Measurements from ENCODE around the gene BRD3.
"Not testable (repeated sequence)": the region's sequence is repeated elsewhere in the genome, so short reads cannot be mapped to it uniquely, and the experiment has no call there.

BRD3 gene

DNA sequence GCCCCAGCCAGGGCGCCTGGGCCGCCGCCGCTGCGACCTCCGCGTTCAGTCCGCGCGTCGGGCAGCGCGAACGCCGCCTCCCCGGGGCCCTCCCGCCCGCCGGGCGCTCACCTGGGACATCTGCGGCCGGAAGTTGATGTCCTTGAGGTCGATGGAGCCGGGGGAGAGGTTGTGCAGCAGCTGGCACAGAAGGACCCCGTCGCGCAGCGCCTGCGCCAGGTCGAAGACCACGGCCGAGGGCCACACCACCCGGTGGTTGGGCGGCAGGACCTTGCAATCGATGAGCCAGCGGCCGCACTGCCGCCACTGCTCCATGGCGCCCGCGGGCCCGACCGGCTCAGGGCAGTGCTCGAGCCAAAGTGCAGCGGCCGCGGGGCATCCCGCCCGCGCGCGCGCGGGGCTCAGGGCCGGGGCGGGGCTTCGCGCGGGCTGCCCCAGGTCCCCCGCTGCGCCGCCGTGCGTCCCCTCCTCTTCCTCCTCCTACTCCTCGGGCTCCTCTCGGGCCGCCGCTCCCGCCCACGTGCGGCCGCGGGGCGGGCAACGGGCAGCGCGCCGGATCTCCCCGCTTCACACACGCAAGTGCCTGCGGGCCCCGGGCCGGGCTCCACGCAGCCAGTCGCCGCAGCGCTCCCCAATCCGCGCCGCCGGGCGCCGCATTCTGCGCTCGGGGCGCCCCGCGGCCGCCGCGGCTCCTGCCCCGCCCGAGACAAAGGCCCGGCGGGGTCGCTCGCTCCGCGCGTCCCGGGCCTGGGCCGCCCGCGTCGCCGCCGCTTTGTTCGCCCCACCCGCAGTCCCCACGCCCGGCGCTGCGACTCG lies 75.7 kb downstream of the BRD3 start, which contains the start of gene VAV2:
VAV2 (minus strand) TSS at position 361 of the 816 bp plus-strand sequence; CDS start at position 315, 46 bp downstream.
- Histone ChIP-seq H3K4me3 (ENCODE audit: low read depth in 1 of 2, low read length in 1 of 2) (no peak within 1 kb of the TSS), H3K4me1 (ENCODE audit: control insufficient read depth in 1 of 2, insufficient read depth in 1 of 2, low read depth in 1 of 2, low read length in 1 of 2) (peaks cover 0 to 4% of the 10 kb centered on the region in 2 experiments), H3K9me3 (no peaks in the 10 kb centered on the region), H3K36me3 (no peaks in the 10 kb centered on the region), H3K27ac (no peak within 1 kb of the TSS), H3K27me3 (peaks cover 89% of the 10 kb centered on the region)
- TF ChIP-seq, protein P1, sequence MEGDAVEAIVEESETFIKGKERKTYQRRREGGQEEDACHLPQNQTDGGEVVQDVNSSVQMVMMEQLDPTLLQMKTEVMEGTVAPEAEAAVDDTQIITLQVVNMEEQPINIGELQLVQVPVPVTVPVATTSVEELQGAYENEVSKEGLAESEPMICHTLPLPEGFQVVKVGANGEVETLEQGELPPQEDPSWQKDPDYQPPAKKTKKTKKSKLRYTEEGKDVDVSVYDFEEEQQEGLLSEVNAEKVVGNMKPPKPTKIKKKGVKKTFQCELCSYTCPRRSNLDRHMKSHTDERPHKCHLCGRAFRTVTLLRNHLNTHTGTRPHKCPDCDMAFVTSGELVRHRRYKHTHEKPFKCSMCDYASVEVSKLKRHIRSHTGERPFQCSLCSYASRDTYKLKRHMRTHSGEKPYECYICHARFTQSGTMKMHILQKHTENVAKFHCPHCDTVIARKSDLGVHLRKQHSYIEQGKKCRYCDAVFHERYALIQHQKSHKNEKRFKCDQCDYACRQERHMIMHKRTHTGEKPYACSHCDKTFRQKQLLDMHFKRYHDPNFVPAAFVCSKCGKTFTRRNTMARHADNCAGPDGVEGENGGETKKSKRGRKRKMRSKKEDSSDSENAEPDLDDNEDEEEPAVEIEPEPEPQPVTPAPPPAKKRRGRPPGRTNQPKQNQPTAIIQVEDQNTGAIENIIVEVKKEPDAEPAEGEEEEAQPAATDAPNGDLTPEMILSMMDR (IDR thresholded peaks at IDR 0.05): no peak

DNA sequence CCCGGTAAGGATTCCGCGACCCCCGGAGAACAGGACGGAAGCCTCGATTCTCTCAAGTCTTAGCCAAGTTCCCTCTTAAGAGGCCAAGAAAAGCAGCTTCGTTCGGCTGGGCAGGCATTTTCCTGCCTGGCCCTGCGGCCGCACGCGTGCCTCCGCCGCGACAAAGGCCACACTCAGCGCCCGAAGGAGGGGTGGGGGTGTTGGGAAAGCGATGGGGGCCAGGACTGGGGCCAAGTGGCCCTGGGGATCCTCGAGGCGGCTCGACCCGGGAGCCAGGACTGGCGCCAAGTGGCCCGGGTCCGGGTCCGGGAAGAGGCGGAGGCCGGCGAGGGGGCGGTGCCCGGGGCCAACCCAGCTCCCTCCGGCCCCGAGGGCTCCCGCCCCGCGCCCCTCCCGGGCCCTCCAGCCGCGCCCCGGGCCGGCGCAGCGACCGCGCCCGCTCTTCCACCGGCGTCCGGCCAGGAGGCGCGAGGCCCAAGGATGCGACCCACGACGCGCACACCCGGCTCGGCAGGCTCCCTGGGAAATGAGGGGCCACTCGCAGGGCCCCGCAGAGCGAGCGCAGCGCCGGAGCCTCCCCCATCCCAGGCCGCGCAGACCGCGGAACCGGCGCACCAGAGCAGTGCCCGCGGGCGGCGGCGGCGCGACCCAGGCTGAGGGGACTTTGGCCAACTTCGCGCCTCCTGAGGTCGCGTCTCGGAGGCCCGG lies 76.5 kb downstream of the BRD3 start:
- H3K9me3 ChIP-seq: no peaks in the 10 kb centered on the region
- peaks cover 0 to 4% of the 10 kb centered on the region in 2 experiments for H3K4me1 ChIP-seq (ENCODE audit: control insufficient read depth in 1 of 2, insufficient read depth in 1 of 2, low read depth in 1 of 2, low read length in 1 of 2)
- no peak overlapping the region for H3K27ac ChIP-seq
- H3K27me3 ChIP-seq: peaks cover 81% of the 10 kb centered on the region
- H3K4me3 ChIP-seq (ENCODE audit: low read depth in 1 of 2, low read length in 1 of 2): no peak overlapping the region
- H3K36me3 ChIP-seq: no peaks in the 10 kb centered on the region
- TF ChIP-seq, protein P1 (IDR thresholded peaks at IDR 0.05): no peak

GRCh38 chr9:133990366-133991213 lies 77.2 kb downstream of the BRD3 start:
- H3K4me3 ChIP-seq (ENCODE audit: low read depth in 1 of 2, low read length in 1 of 2): no peak overlapping the region
- H3K27me3 ChIP-seq: peaks cover 74% of the 10 kb centered on the region
- H3K9me3 ChIP-seq: no peaks in the 10 kb centered on the region
- H3K36me3 ChIP-seq: no peaks in the 10 kb centered on the region
- H3K27ac ChIP-seq: no peak overlapping the region
- TF ChIP-seq, protein P1 (IDR thresholded peaks at IDR 0.05): no peak
- peaks cover 0 to 4% of the 10 kb centered on the region in 2 experiments for H3K4me1 ChIP-seq (ENCODE audit: control insufficient read depth in 1 of 2, insufficient read depth in 1 of 2, low read depth in 1 of 2, low read length in 1 of 2)

- H3K4me3 ChIP-seq (ENCODE audit: low read depth in 1 of 2, low read length in 1 of 2): no peak overlapping the region
- peaks cover 0 to 4% of the 10 kb centered on the region in 2 experiments for H3K4me1 ChIP-seq (ENCODE audit: control insufficient read depth in 1 of 2, insufficient read depth in 1 of 2, low read depth in 1 of 2, low read length in 1 of 2)
- H3K27me3 ChIP-seq: peaks cover 66% of the 10 kb centered on the region
- no peak overlapping the region for H3K27ac ChIP-seq
- H3K36me3 ChIP-seq: no peaks in the 10 kb centered on the region
- TF ChIP-seq, protein P1 (IDR thresholded peaks at IDR 0.05): no peak
- no peaks in the 10 kb centered on the region for H3K9me3 ChIP-seq
Measured at GRCh38 chr9:133989625-133990365, 78.0 kb downstream of the BRD3 start.

DNA sequence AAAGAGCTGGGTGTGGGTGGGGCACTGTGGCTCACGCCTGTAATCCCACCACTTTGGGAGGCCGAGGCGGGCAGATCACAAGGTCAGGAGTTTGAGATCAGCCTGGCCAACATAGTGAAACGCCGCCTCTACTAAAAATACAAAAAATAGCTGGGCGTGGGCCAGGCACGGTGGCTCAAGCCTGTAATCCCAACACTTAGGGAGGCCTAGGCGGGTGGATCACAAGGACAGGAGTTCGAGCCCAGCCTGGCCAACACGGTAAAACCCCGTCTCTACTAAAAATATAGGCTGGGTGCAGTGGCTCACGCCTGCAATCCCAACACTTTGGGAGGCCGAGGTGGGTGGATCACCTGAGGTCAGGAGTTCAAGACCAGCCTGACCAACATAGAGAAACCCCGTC lies 79.1 kb downstream of the BRD3 start:
- H3K4me3 ChIP-seq (ENCODE audit: low read depth in 1 of 2, low read length in 1 of 2); H3K9me3 ChIP-seq; H3K36me3 ChIP-seq; H3K27ac ChIP-seq; H3K4me1 ChIP-seq (ENCODE audit: control insufficient read depth in 1 of 2, insufficient read depth in 1 of 2, low read depth in 1 of 2, low read length in 1 of 2): not testable (repeated sequence)
- peaks cover 56% of the 10 kb centered on the region for H3K27me3 ChIP-seq

Measured in neutrophil (primary cell).